Mammary epithelial cell (primary cell): ENCODE results near the gene CLNK.

ENCODE experiments used
- CTCF ChIP-seq, 2 donors: IDR thresholded peaks in 1 of 2; conservative IDR thresholded peaks in 1 of 2; 2 replicates each; pipeline ENCODE4 v1.5.1; 2011 to 2012; ENCODE audit warnings: inconsistent platforms in 2 of 2, low read length in 2 of 2, mild to moderate bottlenecking in 2 of 2, control low read depth in 1 of 2, low read depth in 1 of 2; ENCODE audit not compliant: insufficient read depth in 1 of 2; ENCODE audit errors: extremely low read depth in 1 of 2
- EZH2 ChIP-seq: IDR thresholded peaks from 2 replicates; pipeline ENCODE4 v1.6.1; 2012; ENCODE audit warnings: low read length, inconsistent platforms, borderline replicate concordance

GRCh38 chr4:10462876-10463275 lies 221.7 kb downstream of the CLNK start:
- TF ChIP-seq CTCF (conservative IDR thresholded peaks at IDR 0.05 in 1 of 2, IDR thresholded peaks at IDR 0.05 in 1 of 2; ENCODE audit: extremely low read depth in 1 of 2, insufficient read depth in 1 of 2, low read depth in 1 of 2, low read length in 2 of 2) (no peak), EZH2 (no peak)
